ENCODE results near the gene TNFRSF1A. TPM values are rescaled to one million over a fixed set of nuclear protein-coding genes. Genes with fewer than 3 reads are reported as not detected.
A peak's percentile ranks its signal among the peaks of the same experiment; 100 is the strongest.

The TNFRSF1A gene
- total RNA-seq, 1 experiment from 2014 or later, result 95.1 TPM

GRCh38 chr12:6376870-6377666 lies 35.2 kb upstream of the TNFRSF1A start:
- Histone ChIP-seq H3K4me2 (ENCODE audit: low read length) (0 out of 2 replicates have a peak overlapping the region, but pooled peaks have one; percentile 6), H3K79me2 (ENCODE audit: low read length) (no peaks in the 10 kb centered on the region), H3K9me2 (replicated peaks; ENCODE audit: low read length) (no peaks in the 10 kb centered on the region), H3K9ac (ENCODE audit: low read length) (no peak overlapping the region), H3K4me1 (ENCODE audit: insufficient read depth, low read length) (peaks cover 55% of the 10 kb centered on the region), H3K4me3 (ENCODE audit: low read length) (no peak overlapping the region), H3K9me3 (ENCODE audit: low read length) (no peaks in the 10 kb centered on the region), H3K36me3 (ENCODE audit: low read depth, low read length) (no peaks in the 10 kb centered on the region), H3K27ac (ENCODE audit: low read length) (0 out of 2 replicates have a peak overlapping the region, but pooled peaks have one; percentile 15), H2AFZ (ENCODE audit: low read length) (no peak overlapping the region), H3K27me3 (ENCODE audit: low read length) (no peaks in the 10 kb centered on the region), H4K20me1 (ENCODE audit: low read length) (no peaks in the 10 kb centered on the region), H3F3A (ENCODE audit: low read length, unreplicated experiment) (peaks cover 5% of the 10 kb centered on the region)
- TF ChIP-seq, protein P1, sequence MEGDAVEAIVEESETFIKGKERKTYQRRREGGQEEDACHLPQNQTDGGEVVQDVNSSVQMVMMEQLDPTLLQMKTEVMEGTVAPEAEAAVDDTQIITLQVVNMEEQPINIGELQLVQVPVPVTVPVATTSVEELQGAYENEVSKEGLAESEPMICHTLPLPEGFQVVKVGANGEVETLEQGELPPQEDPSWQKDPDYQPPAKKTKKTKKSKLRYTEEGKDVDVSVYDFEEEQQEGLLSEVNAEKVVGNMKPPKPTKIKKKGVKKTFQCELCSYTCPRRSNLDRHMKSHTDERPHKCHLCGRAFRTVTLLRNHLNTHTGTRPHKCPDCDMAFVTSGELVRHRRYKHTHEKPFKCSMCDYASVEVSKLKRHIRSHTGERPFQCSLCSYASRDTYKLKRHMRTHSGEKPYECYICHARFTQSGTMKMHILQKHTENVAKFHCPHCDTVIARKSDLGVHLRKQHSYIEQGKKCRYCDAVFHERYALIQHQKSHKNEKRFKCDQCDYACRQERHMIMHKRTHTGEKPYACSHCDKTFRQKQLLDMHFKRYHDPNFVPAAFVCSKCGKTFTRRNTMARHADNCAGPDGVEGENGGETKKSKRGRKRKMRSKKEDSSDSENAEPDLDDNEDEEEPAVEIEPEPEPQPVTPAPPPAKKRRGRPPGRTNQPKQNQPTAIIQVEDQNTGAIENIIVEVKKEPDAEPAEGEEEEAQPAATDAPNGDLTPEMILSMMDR (conservative IDR thresholded peaks at IDR 0.05; ENCODE audit: low read depth, low read length), result no peak
- TF ChIP-seq EZH2phosphoT487 (IDR thresholded peaks at IDR 0.05; ENCODE audit: borderline replicate concordance, low read length) (no peak), EZH2 (IDR thresholded peaks at IDR 0.05; ENCODE audit: low read length, unreplicated experiment) (no peak)
- ChIA-PET CTCF (interaction anchor here (0.6 kb wide), 1 partner anchor 38 kb away, joined by 4 read pairs; no protein-coding TSS in a partner anchor), POLR2A (ENCODE audit: unreplicated experiment) (interaction anchor here (1.0 kb wide), 1 partner anchor 40 kb away, joined by 3 read pairs; no protein-coding TSS in a partner anchor)
- intact Hi-C loops (cut with micrococcal nuclease), result no loop called here
- ATAC-seq, result no peak
- DNase-seq, result no peak
- no TSS peak for BruUV-seq (replicated peaks)

DNA sequence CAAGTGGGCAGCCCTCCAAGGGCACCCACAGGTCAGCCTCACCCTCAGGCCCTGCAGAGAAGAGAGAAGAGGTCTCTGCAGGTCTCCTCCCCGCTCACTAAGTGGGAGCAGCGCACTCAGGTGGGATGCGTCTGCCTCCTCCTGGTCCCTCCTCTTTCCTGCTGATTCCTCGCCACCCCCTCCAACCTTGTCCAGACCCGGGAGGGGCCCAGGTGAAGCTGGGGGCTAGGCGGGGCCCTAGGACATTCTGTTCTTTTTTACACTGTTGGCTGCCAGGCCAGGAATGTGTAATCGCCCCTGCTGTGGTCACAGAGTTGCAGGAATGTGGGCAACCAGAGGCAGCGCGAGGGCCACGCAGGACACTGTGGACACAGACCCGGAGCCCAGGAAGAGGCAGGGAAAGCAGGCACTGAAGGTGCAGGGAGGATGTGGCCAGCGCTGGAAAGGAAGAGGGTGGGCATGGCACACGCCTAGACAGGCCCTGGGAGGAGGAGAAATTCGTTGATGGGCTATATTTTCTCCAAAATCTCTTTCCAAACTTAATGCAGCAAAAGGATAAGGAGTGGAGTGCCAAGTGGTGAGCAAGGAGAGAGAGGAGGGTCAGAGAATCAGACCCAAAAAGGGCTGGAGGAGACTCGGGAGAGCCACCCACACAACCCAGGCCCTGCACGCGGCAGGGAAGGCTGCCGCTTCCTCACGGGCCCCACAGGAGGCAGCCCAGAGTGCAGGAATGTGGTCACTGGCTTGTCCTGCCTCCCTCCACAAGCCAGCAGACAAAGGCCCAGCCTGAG lies 34.4 kb upstream of the TNFRSF1A start:
- Histone ChIP-seq H3K9me2 (replicated peaks; ENCODE audit: low read length) (no peaks in the 10 kb centered on the region), H3K4me2 (ENCODE audit: low read length) (peak overlapping the region; percentile 22; the same call in 1 of the 2 replicates), H3K4me1 (ENCODE audit: insufficient read depth, low read length) (peaks cover 61% of the 10 kb centered on the region), H3K79me2 (ENCODE audit: low read length) (no peaks in the 10 kb centered on the region), H4K20me1 (ENCODE audit: low read length) (no peaks in the 10 kb centered on the region), H3K9me3 (ENCODE audit: low read length) (no peaks in the 10 kb centered on the region), H3K27me3 (ENCODE audit: low read length) (no peaks in the 10 kb centered on the region), H3F3A (ENCODE audit: low read length, unreplicated experiment) (peaks cover 5% of the 10 kb centered on the region), H2AFZ (ENCODE audit: low read length) (no peak overlapping the region), H3K36me3 (ENCODE audit: low read depth, low read length) (no peaks in the 10 kb centered on the region), H3K4me3 (ENCODE audit: low read length) (no peak overlapping the region), H3K9ac (ENCODE audit: low read length) (no peak overlapping the region), H3K27ac (ENCODE audit: low read length) (0 out of 2 replicates have a peak overlapping the region, but pooled peaks have one; percentile 15)
- BruUV-seq (replicated peaks), result no TSS peak
- intact Hi-C loops (cut with micrococcal nuclease), result no loop called here
- POLR2A ChIA-PET (ENCODE audit: unreplicated experiment), result no interaction called here
- TF ChIP-seq, protein P1 (conservative IDR thresholded peaks at IDR 0.05; ENCODE audit: low read depth, low read length), result no peak; the same call in 1 of the 2 replicates
- TF ChIP-seq EZH2phosphoT487 (IDR thresholded peaks at IDR 0.05; ENCODE audit: borderline replicate concordance, low read length) (no peak), EZH2 (IDR thresholded peaks at IDR 0.05; ENCODE audit: low read length, unreplicated experiment) (no peak)
- no peak for DNase-seq
- CTCF ChIA-PET, result no interaction called here
- peak; percentile 22 for ATAC-seq
